ENCODE results near the gene CIITA. TPM values are rescaled to one million over a fixed set of nuclear protein-coding genes. Genes with fewer than 3 reads are reported as not detected.
"Not testable (repeated sequence)": the region's sequence is repeated elsewhere in the genome, so short reads cannot be mapped to it uniquely, and the experiment has no call there.

Gene CIITA
- total RNA-seq, 1 experiment from 2014 or later = not detected

- Mint-ChIP-seq H3K36me3 (ENCODE audit: insufficient read depth in 1 of 3, low read depth in 3 of 3) (peaks cover 8 to 26% (median 16%) of the 10 kb centered on the region in 3 experiments), H3K4me3 (no peak overlapping the region), H3K4me1 (peaks cover 0 to 6% of the 10 kb centered on the region in 2 experiments; a peak in 2 of 4 replicates), H3K9me3 (no peaks in the 10 kb centered on the region), H3K27ac (no peak overlapping the region; a peak in 1 of 7 replicates), H3K27me3 (ENCODE audit: low read depth) (no peaks in the 10 kb centered on the region)
- no peaks in the 10 kb centered on the region for H4K20me1 ChIP-seq (ENCODE audit: control insufficient read depth, insufficient read depth, insufficient read length)
- H2BK5ac ChIP-seq (ENCODE audit: insufficient read length, low read length) = no peak overlapping the region
- H3K4me1 ChIP-seq (ENCODE audit: insufficient read depth, low read length) = no peaks in the 10 kb centered on the region
- H2AK5ac ChIP-seq (ENCODE audit: insufficient read length, low read length) = no peak overlapping the region
- H4K5ac ChIP-seq (ENCODE audit: insufficient read length, low read depth, low read length) = no peak overlapping the region
- no peaks in the 10 kb centered on the region for H3K27me3 ChIP-seq (ENCODE audit: insufficient read depth, low read length)
- H3K18ac ChIP-seq (ENCODE audit: insufficient read length, low read depth, low read length) = no peak overlapping the region
- no peaks in the 10 kb centered on the region for H3K23me2 ChIP-seq (ENCODE audit: insufficient read length, low read depth, low read length, poor library complexity, severe bottlenecking)
- H2BK15ac ChIP-seq (ENCODE audit: low read depth, low read length) = no peak overlapping the region
- H3T11ph ChIP-seq (ENCODE audit: low read length) = no peak overlapping the region
- no peak for TF ChIP-seq CTCF (conservative IDR thresholded peaks at IDR 0.05)
- no peak overlapping the region for H2AFZ ChIP-seq (ENCODE audit: low read length)
- DNase-seq = no peak
- H3K9me3 ChIP-seq (ENCODE audit: control insufficient read depth, low read depth, low read length) = no peaks in the 10 kb centered on the region
- no peak overlapping the region for H3K14ac ChIP-seq (ENCODE audit: insufficient read depth, low read length)
- H2BK12ac ChIP-seq (ENCODE audit: insufficient read length, low read depth, low read length) = no peak overlapping the region
- H4K8ac ChIP-seq (replicated peaks; ENCODE audit: insufficient read length, low read depth, low read length) = no peak overlapping the region
- no peak overlapping the region for H3K4ac ChIP-seq (ENCODE audit: low read depth, low read length)
- no peak overlapping the region for H3K4me2 ChIP-seq (ENCODE audit: insufficient read depth, insufficient read length, low read length)
- no peak overlapping the region for H3K56ac ChIP-seq (ENCODE audit: insufficient read length, low read depth, low read length)
- no peak overlapping the region for H2BK120ac ChIP-seq (ENCODE audit: low read depth, low read length, poor library complexity, severe bottlenecking)
- H2BK20ac ChIP-seq (ENCODE audit: low read depth, low read length, poor library complexity, severe bottlenecking) = no peak overlapping the region
- no peak overlapping the region for H3K9ac ChIP-seq (ENCODE audit: extremely low read depth, insufficient read length, low read length)
- H3K79me1 ChIP-seq (ENCODE audit: insufficient read depth, low read depth, low read length, poor library complexity, severe bottlenecking) = no peaks in the 10 kb centered on the region
- H3K27ac ChIP-seq (ENCODE audit: insufficient read length, low read depth, low read length) = no peak overlapping the region
- no peaks in the 10 kb centered on the region for H3K79me2 ChIP-seq (ENCODE audit: insufficient read depth, low read length)
- WGBS (ENCODE audit: extremely low coverage, insufficient read length, low lambda C conversion rate) = no CpG with 5 or more reads among the region's 11 CpGs
- H3K23ac ChIP-seq (ENCODE audit: insufficient read length, low read depth, low read length) = no peak overlapping the region
- H4K91ac ChIP-seq (ENCODE audit: insufficient read length, low read depth, low read length) = no peak overlapping the region
Observed at GRCh38 chr16:10927497-10928112, 50.6 kb downstream of the CIITA start.

- not testable (repeated sequence) for H3K4ac ChIP-seq (ENCODE audit: low read depth, low read length); H3K4me1 ChIP-seq (ENCODE audit: insufficient read depth, low read length); H3K9me3 Mint-ChIP-seq; H4K20me1 ChIP-seq (ENCODE audit: control insufficient read depth, insufficient read depth, insufficient read length); DNase-seq; H4K91ac ChIP-seq (ENCODE audit: insufficient read length, low read depth, low read length); H2BK12ac ChIP-seq (ENCODE audit: insufficient read length, low read depth, low read length); H3K9ac ChIP-seq (ENCODE audit: extremely low read depth, insufficient read length, low read length); H2BK20ac ChIP-seq (ENCODE audit: low read depth, low read length, poor library complexity, severe bottlenecking); H4K8ac ChIP-seq (replicated peaks; ENCODE audit: insufficient read length, low read depth, low read length); H3K27me3 ChIP-seq (ENCODE audit: insufficient read depth, low read length); H3K79me1 ChIP-seq (ENCODE audit: insufficient read depth, low read depth, low read length, poor library complexity, severe bottlenecking); H2AFZ ChIP-seq (ENCODE audit: low read length); H4K5ac ChIP-seq (ENCODE audit: insufficient read length, low read depth, low read length); H2BK120ac ChIP-seq (ENCODE audit: low read depth, low read length, poor library complexity, severe bottlenecking); H3T11ph ChIP-seq (ENCODE audit: low read length); H2BK15ac ChIP-seq (ENCODE audit: low read depth, low read length); H3K23ac ChIP-seq (ENCODE audit: insufficient read length, low read depth, low read length); H3K14ac ChIP-seq (ENCODE audit: insufficient read depth, low read length); H3K23me2 ChIP-seq (ENCODE audit: insufficient read length, low read depth, low read length, poor library complexity, severe bottlenecking); H2BK5ac ChIP-seq (ENCODE audit: insufficient read length, low read length); H3K27me3 Mint-ChIP-seq (ENCODE audit: low read depth); H3K18ac ChIP-seq (ENCODE audit: insufficient read length, low read depth, low read length); H3K79me2 ChIP-seq (ENCODE audit: insufficient read depth, low read length); H2AK5ac ChIP-seq (ENCODE audit: insufficient read length, low read length); H3K4me2 ChIP-seq (ENCODE audit: insufficient read depth, insufficient read length, low read length); H3K9me3 ChIP-seq (ENCODE audit: control insufficient read depth, low read depth, low read length); H3K27ac ChIP-seq (ENCODE audit: insufficient read length, low read depth, low read length); H3K4me1 Mint-ChIP-seq; H3K4me3 Mint-ChIP-seq; H3K56ac ChIP-seq (ENCODE audit: insufficient read length, low read depth, low read length)
- peaks cover 8 to 26% (median 20%) of the 10 kb centered on the region in 3 experiments for H3K36me3 Mint-ChIP-seq (ENCODE audit: insufficient read depth in 1 of 3, low read depth in 3 of 3)
- H3K27ac Mint-ChIP-seq = peak overlapping the region in 1 of 3 experiments; percentile 61; a peak in 1 of 7 replicates
- WGBS (ENCODE audit: extremely low coverage, insufficient read length, low lambda C conversion rate) = no CpG with 5 or more reads among the region's 12 CpGs
Observed at GRCh38 chr16:10929097-10929496, 52.1 kb downstream of the CIITA start.
